Astrocyte (in vitro differentiated cells and primary cell): Measurements from ENCODE around the gene VPS13D.

Experiments
- CTCF ChIP-seq: IDR thresholded peaks from 2 replicates; pipeline ENCODE4 v1.5.1; 2011; ENCODE audit warnings: low read depth, mild to moderate bottlenecking, inconsistent platforms, low read length, moderate library complexity; ENCODE audit not compliant: insufficient read depth
- EZH2 ChIP-seq: IDR thresholded peaks from 2 replicates; pipeline ENCODE4 v1.6.1; 2012; ENCODE audit warnings: mild to moderate bottlenecking, low read length, inconsistent platforms; ENCODE audit not compliant: insufficient read depth

GRCh38 chr1:12324423-12324822, 94.6 kb downstream of the VPS13D start:
- no peak for TF ChIP-seq CTCF
- TF ChIP-seq EZH2, result no peak
